NCI-H446 treated with DMSO at 0.1 percent for 48 hours (cell line): Measurements from ENCODE around the gene SREBF1.
A peak's percentile ranks its signal among the peaks of the same experiment; 100 is the strongest.

Source experiments
- DNase-seq: peaks from one replicate; lab custom pipeline; 2025; lab: John Stamatoyannopoulos, UW

SREBF1 gene

GRCh38 chr17:17794382-17794781, 42.4 kb downstream of the SREBF1 start:
- DNase-seq, result no peak

- no peak for DNase-seq
These were observed 43.2 kb downstream of the SREBF1 start for GRCh38 chr17:17793378-17794214.

- DNase-seq, result no peak
These were observed 44.0 kb downstream of the SREBF1 start for GRCh38 chr17:17792551-17793377.

GRCh38 chr17:17792037-17792550, 44.7 kb downstream of the SREBF1 start:
- DNase-seq, result no peak

GRCh38 chr17:17790637-17791464, 45.9 kb downstream of the SREBF1 start:
- no peak for DNase-seq

- no peak for DNase-seq
These were observed 46.8 kb downstream of the SREBF1 start for GRCh38 chr17:17789828-17790636.

- no peak for DNase-seq
These were observed 47.4 kb downstream of the SREBF1 start for GRCh38 chr17:17789410-17789809.

- no peak for DNase-seq
These were observed 47.8 kb downstream of the SREBF1 start for GRCh38 chr17:17788967-17789366.

GRCh38 chr17:17787568-17787967, 49.2 kb downstream of the SREBF1 start:
- no peak for DNase-seq

GRCh38 chr17:17786998-17787397, 49.8 kb downstream of the SREBF1 start:
- no peak for DNase-seq

- no peak for DNase-seq
These were observed 51.4 kb downstream of the SREBF1 start for GRCh38 chr17:17785407-17785806.

- DNase-seq, result no peak
These were observed 52.0 kb downstream of the SREBF1 start for GRCh38 chr17:17784657-17785267.

- peak; percentile 67 for DNase-seq
These were observed 52.7 kb downstream of the SREBF1 start for GRCh38 chr17:17783825-17784656.

- DNase-seq, result no peak
These were observed 53.5 kb downstream of the SREBF1 start for GRCh38 chr17:17783116-17783824.

- DNase-seq, result peak; percentile 60
These were observed 54.2 kb downstream of the SREBF1 start for GRCh38 chr17:17782523-17783115.

- peak; percentile 56 for DNase-seq
These were observed 54.9 kb downstream of the SREBF1 start for GRCh38 chr17:17781591-17782496.

- no peak for DNase-seq
These were observed 55.7 kb downstream of the SREBF1 start for GRCh38 chr17:17780922-17781590.
